ENCODE measurements around the gene TWNK.
"Not testable (repeated sequence)": the region's sequence is repeated elsewhere in the genome, so short reads cannot be mapped to it uniquely, and the experiment has no call there.

TWNK gene

GRCh38 chr10:101031796-101032636, 44.7 kb downstream of the TWNK start:
- peak; percentile 76 to 87 for DNase-seq

GRCh38 chr10:101032637-101033224, 45.4 kb downstream of the TWNK start:
- DNase-seq: peak; percentile 71 to 86

GRCh38 chr10:101033276-101033675, 45.9 kb downstream of the TWNK start:
- no peak for DNase-seq

- not testable (repeated sequence) for DNase-seq
Observed at GRCh38 chr10:101034404-101034803, 47.1 kb downstream of the TWNK start.

GRCh38 chr10:101035314-101035713, 48.0 kb downstream of the TWNK start:
- no peak for DNase-seq

- DNase-seq: no peak
Observed at GRCh38 chr10:101035916-101036702, 48.8 kb downstream of the TWNK start.

- DNase-seq: no peak
Observed at GRCh38 chr10:101036726-101037125, 49.4 kb downstream of the TWNK start.

- no peak for DNase-seq
Observed at GRCh38 chr10:101038484-101038883, 51.1 kb downstream of the TWNK start.

- no peak for DNase-seq
Observed at GRCh38 chr10:101040061-101040460, 52.7 kb downstream of the TWNK start.

GRCh38 chr10:101040851-101041250, 53.5 kb downstream of the TWNK start:
- DNase-seq: no peak

- peak; percentile 73 to 78 for DNase-seq
Observed at GRCh38 chr10:101041252-101041761, 54.0 kb downstream of the TWNK start.

GRCh38 chr10:101042118-101042517, 54.8 kb downstream of the TWNK start:
- DNase-seq: no peak

- peak; percentile 95 to 97 for DNase-seq
Observed at GRCh38 chr10:101042667-101043362, 55.5 kb downstream of the TWNK start.

- no peak for DNase-seq
Observed at GRCh38 chr10:101043363-101043707, 56.0 kb downstream of the TWNK start.

Data from inflammatory macrophage (primary cell).